ENCODE data around the gene USP36. TPM values are rescaled to one million over a fixed set of nuclear protein-coding genes. Genes with fewer than 3 reads are reported as not detected.

USP36 gene
- polyA plus RNA-seq, 1 donor (not counting 4 experiments of a cell fraction or from before 2014, with no cell fraction given) = 25.2 TPM

DNA sequence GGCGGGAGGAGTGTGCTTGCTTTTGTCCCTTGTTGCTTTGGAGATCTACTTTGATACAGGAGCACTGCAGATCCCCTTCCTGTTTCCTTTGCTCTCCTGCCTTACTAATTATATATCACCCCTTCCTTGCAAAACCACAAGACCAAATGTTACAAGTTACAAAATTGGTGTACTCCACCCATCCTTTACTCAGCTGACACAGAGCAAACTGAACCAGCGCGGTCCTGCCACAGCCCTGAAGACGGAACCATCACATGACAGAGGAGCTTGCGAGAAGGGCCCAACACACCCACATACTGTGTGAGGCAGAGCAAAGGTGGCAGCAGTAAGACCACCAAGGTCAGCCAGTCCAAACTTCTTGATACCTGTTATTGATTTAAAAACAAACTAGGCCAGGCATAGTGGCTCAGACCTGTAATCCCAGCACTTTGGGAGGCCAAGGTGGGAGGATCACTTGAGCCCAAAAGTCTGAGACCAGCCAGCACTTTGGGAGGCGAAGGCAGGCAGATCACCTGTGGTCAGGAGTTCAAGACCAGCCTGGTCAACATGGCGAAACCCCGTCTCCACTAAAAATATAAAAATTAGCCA is 91.8 kb downstream of the USP36 start:
- peaks cover 2% of the 10 kb centered on the region for H3K9me1 ChIP-seq (ENCODE audit: control insufficient read depth, extremely low read depth, insufficient read depth, low read length)
- TF ChIP-seq EZH2 (IDR thresholded peaks at IDR 0.05; ENCODE audit: low read length) = no peak
- TF ChIP-seq, protein P1, sequence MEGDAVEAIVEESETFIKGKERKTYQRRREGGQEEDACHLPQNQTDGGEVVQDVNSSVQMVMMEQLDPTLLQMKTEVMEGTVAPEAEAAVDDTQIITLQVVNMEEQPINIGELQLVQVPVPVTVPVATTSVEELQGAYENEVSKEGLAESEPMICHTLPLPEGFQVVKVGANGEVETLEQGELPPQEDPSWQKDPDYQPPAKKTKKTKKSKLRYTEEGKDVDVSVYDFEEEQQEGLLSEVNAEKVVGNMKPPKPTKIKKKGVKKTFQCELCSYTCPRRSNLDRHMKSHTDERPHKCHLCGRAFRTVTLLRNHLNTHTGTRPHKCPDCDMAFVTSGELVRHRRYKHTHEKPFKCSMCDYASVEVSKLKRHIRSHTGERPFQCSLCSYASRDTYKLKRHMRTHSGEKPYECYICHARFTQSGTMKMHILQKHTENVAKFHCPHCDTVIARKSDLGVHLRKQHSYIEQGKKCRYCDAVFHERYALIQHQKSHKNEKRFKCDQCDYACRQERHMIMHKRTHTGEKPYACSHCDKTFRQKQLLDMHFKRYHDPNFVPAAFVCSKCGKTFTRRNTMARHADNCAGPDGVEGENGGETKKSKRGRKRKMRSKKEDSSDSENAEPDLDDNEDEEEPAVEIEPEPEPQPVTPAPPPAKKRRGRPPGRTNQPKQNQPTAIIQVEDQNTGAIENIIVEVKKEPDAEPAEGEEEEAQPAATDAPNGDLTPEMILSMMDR (optimal IDR thresholded peaks at IDR 0.05 in 1 of 3, IDR thresholded peaks at IDR 0.05 in 1 of 3, conservative IDR thresholded peaks at IDR 0.05 in 1 of 3; ENCODE audit: extremely low read depth in 1 of 3, insufficient read depth in 2 of 3, low read length in 3 of 3) = no peak
- DNase-seq (ENCODE audit: low read depth, low spot score) (no peak), FAIRE-seq (peak; percentile 68)
- dilution Hi-C loops (cut with MboI; ENCODE audit: extremely low pct_ligation_motif_present, low sequenced_read_pairs) = no loop called here
- peak overlapping the region; percentile 81 for H3K4me2 ChIP-seq (ENCODE audit: control insufficient read depth, extremely low read depth, insufficient read depth, low read depth, low read length)
- H3K27ac ChIP-seq (ENCODE audit: control insufficient read depth, insufficient read depth, low read length) = peak overlapping the region; percentile 93
- H3K79me2 ChIP-seq (ENCODE audit: control insufficient read depth, insufficient read depth, low read length) = peaks cover 55% of the 10 kb centered on the region
- H3K36me3 ChIP-seq (ENCODE audit: control insufficient read depth in 2 of 2, extremely low read depth in 1 of 2, insufficient read depth in 2 of 2, low read length in 2 of 2) = no peaks in the 10 kb centered on the region
- H3K9ac ChIP-seq (ENCODE audit: control insufficient read depth, extremely low read depth, insufficient read depth, low read length) = peak overlapping the region; percentile 64
- no peaks in the 10 kb centered on the region for H4K20me1 ChIP-seq (ENCODE audit: control insufficient read depth, extremely low read depth, insufficient read depth, low read length)
- no peaks in the 10 kb centered on the region for H3K9me3 ChIP-seq (ENCODE audit: control insufficient read depth, low read depth, low read length)
- peaks cover 26% of the 10 kb centered on the region for H3K4me1 ChIP-seq (ENCODE audit: control insufficient read depth, extremely low read depth, insufficient read depth, low read length)
- H2AFZ ChIP-seq (ENCODE audit: control insufficient read depth, low read length) = peak overlapping the region; percentile 67
- no peaks in the 10 kb centered on the region for H3K27me3 ChIP-seq (ENCODE audit: control insufficient read depth, extremely low read depth, insufficient read depth, low read length)
- peak overlapping the region in 1 of 3 experiments; percentile 25 for H3K4me3 ChIP-seq (ENCODE audit: control insufficient read depth in 2 of 3, extremely low read depth in 1 of 3, insufficient read depth in 2 of 3, low read depth in 1 of 3, low read length in 3 of 3)

GRCh38 chr17:78748048-78748729 is 92.4 kb downstream of the USP36 start:
- peak overlapping the region; percentile 58 for H3K9ac ChIP-seq (ENCODE audit: control insufficient read depth, extremely low read depth, insufficient read depth, low read length)
- FAIRE-seq = no peak
- H3K4me2 ChIP-seq (ENCODE audit: control insufficient read depth, extremely low read depth, insufficient read depth, low read depth, low read length) = peak overlapping the region; percentile 81
- H2AFZ ChIP-seq (ENCODE audit: control insufficient read depth, low read length) = no peak overlapping the region
- H3K4me1 ChIP-seq (ENCODE audit: control insufficient read depth, extremely low read depth, insufficient read depth, low read length) = peaks cover 25% of the 10 kb centered on the region
- H3K9me3 ChIP-seq (ENCODE audit: control insufficient read depth, low read depth, low read length) = no peaks in the 10 kb centered on the region
- peak overlapping the region; percentile 93 for H3K27ac ChIP-seq (ENCODE audit: control insufficient read depth, insufficient read depth, low read length)
- H4K20me1 ChIP-seq (ENCODE audit: control insufficient read depth, extremely low read depth, insufficient read depth, low read length) = no peaks in the 10 kb centered on the region
- no peaks in the 10 kb centered on the region for H3K36me3 ChIP-seq (ENCODE audit: control insufficient read depth in 2 of 2, extremely low read depth in 1 of 2, insufficient read depth in 2 of 2, low read length in 2 of 2)
- peak overlapping the region in 2 of 3 experiments; percentile 25 to 33 for H3K4me3 ChIP-seq (ENCODE audit: control insufficient read depth in 2 of 3, extremely low read depth in 1 of 3, insufficient read depth in 2 of 3, low read depth in 1 of 3, low read length in 3 of 3)
- dilution Hi-C loops (cut with MboI; ENCODE audit: extremely low pct_ligation_motif_present, low sequenced_read_pairs) = no loop called here
- peaks cover 2% of the 10 kb centered on the region for H3K9me1 ChIP-seq (ENCODE audit: control insufficient read depth, extremely low read depth, insufficient read depth, low read length)
- DNase-seq (ENCODE audit: low read depth, low spot score) = no peak
- no peak for TF ChIP-seq EZH2 (IDR thresholded peaks at IDR 0.05; ENCODE audit: low read length)
- TF ChIP-seq, protein P1 (optimal IDR thresholded peaks at IDR 0.05 in 1 of 3, IDR thresholded peaks at IDR 0.05 in 1 of 3, conservative IDR thresholded peaks at IDR 0.05 in 1 of 3; ENCODE audit: extremely low read depth in 1 of 3, insufficient read depth in 2 of 3, low read length in 3 of 3) = no peak
- peaks cover 61% of the 10 kb centered on the region for H3K79me2 ChIP-seq (ENCODE audit: control insufficient read depth, insufficient read depth, low read length)
- no peaks in the 10 kb centered on the region for H3K27me3 ChIP-seq (ENCODE audit: control insufficient read depth, extremely low read depth, insufficient read depth, low read length)
